ENCODE data around the gene KLHDC9.

Gene KLHDC9

DNA sequence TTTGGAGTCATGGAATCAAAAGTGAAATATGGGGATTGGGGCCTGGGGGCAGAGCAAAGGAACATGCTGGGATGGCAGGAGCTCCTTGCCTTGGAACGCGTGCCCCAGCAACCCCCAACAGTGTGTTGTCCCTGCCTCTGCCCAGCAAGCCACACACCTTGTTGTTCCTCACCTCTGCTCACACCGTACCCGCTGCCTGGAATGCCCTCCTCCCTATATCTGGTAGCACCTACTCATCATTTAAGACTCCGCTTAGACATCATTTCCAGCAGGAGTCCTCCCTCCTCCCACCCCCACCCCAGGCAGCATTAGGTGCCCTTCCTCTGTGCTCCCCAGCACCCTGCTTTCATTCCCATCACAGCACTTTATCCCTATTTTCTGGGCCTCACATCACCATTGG lies 16.6 kb upstream of the KLHDC9 start:
- no peak overlapping the region for H2AFZ ChIP-seq (ENCODE audit: low read depth, low read length)
- DNase-seq (no peak), ATAC-seq (ENCODE audit: insufficient read depth, low read depth) (no peak)
- no peaks in the 10 kb centered on the region for H4K20me1 ChIP-seq (ENCODE audit: insufficient read depth, low read length)
- H3K9me3 ChIP-seq (ENCODE audit: insufficient read depth, low read length, severe bottlenecking) = no peaks in the 10 kb centered on the region
- H3K27ac ChIP-seq (ENCODE audit: low read length) = no peak overlapping the region
- no peaks in the 10 kb centered on the region for H3K4me1 ChIP-seq (ENCODE audit: insufficient read depth, low read length)
- no peaks in the 10 kb centered on the region for H3K27me3 ChIP-seq (ENCODE audit: insufficient read depth, low read length, poor library complexity)
- TF ChIP-seq, protein P1, sequence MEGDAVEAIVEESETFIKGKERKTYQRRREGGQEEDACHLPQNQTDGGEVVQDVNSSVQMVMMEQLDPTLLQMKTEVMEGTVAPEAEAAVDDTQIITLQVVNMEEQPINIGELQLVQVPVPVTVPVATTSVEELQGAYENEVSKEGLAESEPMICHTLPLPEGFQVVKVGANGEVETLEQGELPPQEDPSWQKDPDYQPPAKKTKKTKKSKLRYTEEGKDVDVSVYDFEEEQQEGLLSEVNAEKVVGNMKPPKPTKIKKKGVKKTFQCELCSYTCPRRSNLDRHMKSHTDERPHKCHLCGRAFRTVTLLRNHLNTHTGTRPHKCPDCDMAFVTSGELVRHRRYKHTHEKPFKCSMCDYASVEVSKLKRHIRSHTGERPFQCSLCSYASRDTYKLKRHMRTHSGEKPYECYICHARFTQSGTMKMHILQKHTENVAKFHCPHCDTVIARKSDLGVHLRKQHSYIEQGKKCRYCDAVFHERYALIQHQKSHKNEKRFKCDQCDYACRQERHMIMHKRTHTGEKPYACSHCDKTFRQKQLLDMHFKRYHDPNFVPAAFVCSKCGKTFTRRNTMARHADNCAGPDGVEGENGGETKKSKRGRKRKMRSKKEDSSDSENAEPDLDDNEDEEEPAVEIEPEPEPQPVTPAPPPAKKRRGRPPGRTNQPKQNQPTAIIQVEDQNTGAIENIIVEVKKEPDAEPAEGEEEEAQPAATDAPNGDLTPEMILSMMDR (IDR thresholded peaks at IDR 0.05; ENCODE audit: borderline replicate concordance, extremely low read depth, low read length, poor library complexity, severe bottlenecking) = no peak
- TF ChIP-seq EZH2 (IDR thresholded peaks at IDR 0.05; ENCODE audit: borderline replicate concordance, low read depth, low read length, severe bottlenecking) = no peak
- H3K4me2 ChIP-seq (ENCODE audit: insufficient read depth, low read length) = no peak overlapping the region
- no peak overlapping the region for H3K9ac ChIP-seq (ENCODE audit: low read depth, low read length)
- no peaks in the 10 kb centered on the region for H3K79me2 ChIP-seq (ENCODE audit: insufficient read depth, low read length)
- H3K4me3 ChIP-seq (ENCODE audit: low read depth in 1 of 2, low read length in 2 of 2) = no peak overlapping the region
- no peaks in the 10 kb centered on the region for H3K36me3 ChIP-seq (ENCODE audit: insufficient read depth, low read length)

DNA sequence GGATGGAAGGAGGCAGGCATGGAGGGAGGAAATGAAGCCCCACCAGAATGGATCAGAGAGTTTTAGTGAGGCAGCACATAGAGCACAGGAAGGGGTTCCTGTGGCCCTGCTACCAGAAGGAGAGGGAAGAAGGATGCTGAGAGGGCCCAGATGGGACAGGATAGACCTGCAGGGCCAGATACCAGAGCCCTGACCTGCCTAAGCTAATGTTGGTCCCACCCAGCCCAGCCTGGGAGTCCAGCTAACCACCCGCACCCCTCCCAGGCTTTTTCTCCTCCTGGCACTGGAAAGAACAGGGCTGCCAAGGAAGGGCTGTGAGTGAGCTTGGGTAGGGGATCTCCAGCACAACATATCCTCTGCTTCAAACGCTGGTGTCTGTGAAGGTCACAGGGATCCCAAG lies 15.7 kb upstream of the KLHDC9 start:
- no peak overlapping the region for H3K4me2 ChIP-seq (ENCODE audit: insufficient read depth, low read length)

DNA sequence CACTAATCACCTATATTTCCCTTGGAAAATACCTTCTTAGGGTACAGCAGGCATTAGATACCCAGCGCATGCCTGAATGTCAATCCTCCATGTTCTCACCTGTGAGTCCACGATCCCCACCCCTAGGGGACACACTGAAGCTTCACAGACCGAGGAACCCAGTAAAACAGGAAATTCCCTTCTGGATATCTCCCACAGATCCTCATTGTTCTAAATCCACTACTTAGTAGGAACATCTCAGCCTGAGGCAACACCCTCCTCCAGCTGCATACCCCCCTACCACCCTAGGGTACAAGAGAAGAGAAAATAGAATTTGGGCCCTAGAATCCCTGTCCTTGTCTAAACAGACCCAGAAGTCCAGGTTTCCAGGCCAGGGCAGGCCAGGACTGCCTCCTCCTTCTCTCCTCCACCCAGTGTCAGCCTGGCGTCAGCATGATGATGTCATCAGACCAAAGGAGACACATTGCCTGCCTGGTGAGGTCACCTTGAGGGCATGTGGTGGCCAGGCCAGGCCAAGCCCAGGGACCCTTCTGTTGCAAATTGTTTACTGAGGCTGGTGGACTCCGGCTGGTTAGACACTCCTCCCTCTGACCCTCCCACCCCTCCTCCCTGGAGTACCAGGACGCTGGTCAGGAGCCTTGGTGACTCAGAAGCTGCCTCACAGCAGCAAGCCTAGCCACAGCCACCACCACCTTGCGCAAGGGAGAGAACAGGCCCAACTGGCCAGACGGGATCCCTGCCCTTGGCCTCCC lies 15.0 kb upstream of the KLHDC9 start:
- no peak overlapping the region for H3K4me2 ChIP-seq (ENCODE audit: insufficient read depth, low read length)
- H3K27ac ChIP-seq (ENCODE audit: low read length) = no peak overlapping the region
- no peaks in the 10 kb centered on the region for H3K4me1 ChIP-seq (ENCODE audit: insufficient read depth, low read length)
- no peaks in the 10 kb centered on the region for H3K79me2 ChIP-seq (ENCODE audit: insufficient read depth, low read length)
- no peak overlapping the region for H3K4me3 ChIP-seq (ENCODE audit: low read depth in 1 of 2, low read length in 2 of 2)
- no peak overlapping the region for H2AFZ ChIP-seq (ENCODE audit: low read depth, low read length)
- ATAC-seq (ENCODE audit: insufficient read depth, low read depth) (no peak), DNase-seq (no peak)
- H4K20me1 ChIP-seq (ENCODE audit: insufficient read depth, low read length) = no peaks in the 10 kb centered on the region
- no peak overlapping the region for H3K9ac ChIP-seq (ENCODE audit: low read depth, low read length)
- no peak for TF ChIP-seq EZH2 (IDR thresholded peaks at IDR 0.05; ENCODE audit: borderline replicate concordance, low read depth, low read length, severe bottlenecking)
- TF ChIP-seq, protein P1 (IDR thresholded peaks at IDR 0.05; ENCODE audit: borderline replicate concordance, extremely low read depth, low read length, poor library complexity, severe bottlenecking) = no peak
- H3K27me3 ChIP-seq (ENCODE audit: insufficient read depth, low read length, poor library complexity) = no peaks in the 10 kb centered on the region
- no peaks in the 10 kb centered on the region for H3K9me3 ChIP-seq (ENCODE audit: insufficient read depth, low read length, severe bottlenecking)
- H3K36me3 ChIP-seq (ENCODE audit: insufficient read depth, low read length) = no peaks in the 10 kb centered on the region

More for the DNA sequence above, 15.7 kb upstream of the KLHDC9 start:
- no peak overlapping the region for H3K4me3 ChIP-seq (ENCODE audit: low read depth in 1 of 2, low read length in 2 of 2)
- H3K27me3 ChIP-seq (ENCODE audit: insufficient read depth, low read length, poor library complexity) = no peaks in the 10 kb centered on the region
- no peak for TF ChIP-seq EZH2 (IDR thresholded peaks at IDR 0.05; ENCODE audit: borderline replicate concordance, low read depth, low read length, severe bottlenecking)
- TF ChIP-seq, protein P1 (IDR thresholded peaks at IDR 0.05; ENCODE audit: borderline replicate concordance, extremely low read depth, low read length, poor library complexity, severe bottlenecking) = no peak
- H2AFZ ChIP-seq (ENCODE audit: low read depth, low read length) = no peak overlapping the region
- H3K4me1 ChIP-seq (ENCODE audit: insufficient read depth, low read length) = no peaks in the 10 kb centered on the region
- no peak overlapping the region for H3K9ac ChIP-seq (ENCODE audit: low read depth, low read length)
- no peaks in the 10 kb centered on the region for H3K79me2 ChIP-seq (ENCODE audit: insufficient read depth, low read length)
- DNase-seq (no peak), ATAC-seq (ENCODE audit: insufficient read depth, low read depth) (no peak)
- H3K27ac ChIP-seq (ENCODE audit: low read length) = no peak overlapping the region
- no peaks in the 10 kb centered on the region for H3K9me3 ChIP-seq (ENCODE audit: insufficient read depth, low read length, severe bottlenecking)
- no peaks in the 10 kb centered on the region for H4K20me1 ChIP-seq (ENCODE audit: insufficient read depth, low read length)
- H3K36me3 ChIP-seq (ENCODE audit: insufficient read depth, low read length) = no peaks in the 10 kb centered on the region
